ENCODE data around the gene BNC2. TPM values are rescaled to one million over a fixed set of nuclear protein-coding genes. Genes with fewer than 3 reads are reported as not detected.

The BNC2 gene
- total and polyA plus RNA-seq, 2 of the 4 experiments (the other 2 are of a cell fraction), result 15.5 to 45.2 TPM

DNA sequence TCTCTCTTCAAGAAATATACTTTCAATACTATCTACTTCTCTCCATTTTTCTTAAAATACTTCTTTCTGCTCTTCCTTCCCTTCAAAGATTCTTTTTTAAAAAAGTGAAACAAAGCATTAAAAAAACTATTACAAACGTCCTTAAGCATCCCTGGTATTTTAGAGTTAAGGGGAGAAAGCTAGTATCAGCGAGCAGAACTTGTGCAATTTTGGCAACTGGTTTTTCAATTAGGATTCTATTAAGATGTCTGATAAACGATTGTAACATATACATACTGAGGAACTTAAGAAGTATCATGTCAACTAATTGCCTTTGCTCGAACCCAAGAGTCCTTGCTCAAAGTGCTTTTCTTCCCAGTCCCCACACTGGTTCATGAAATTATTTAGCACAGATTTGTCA lies 459.2 kb downstream of the BNC2 start:
- no peak overlapping the region for H2AFZ ChIP-seq (replicated peaks; ENCODE audit: low read length, poor library complexity)
- H3K18ac ChIP-seq (ENCODE audit: low read depth, low read length), result peak overlapping the region; percentile 62; the same call in 1 of the 2 replicates
- no peaks in the 10 kb centered on the region; the same call in 1 of the 2 replicates for H3K27me3 ChIP-seq (ENCODE audit: control insufficient read depth, insufficient read depth, low read length)
- peak overlapping the region; percentile 18; the same call in 1 of the 3 replicates for H2BK15ac ChIP-seq (ENCODE audit: low read depth, low read length)
- TF ChIP-seq CHD1 (IDR thresholded peaks at IDR 0.05; ENCODE audit: low read depth, low read length) (no peak), POLR2A (IDR thresholded peaks at IDR 0.05; ENCODE audit: low read depth, low read length) (no peak), MXI1 (IDR thresholded peaks at IDR 0.05; ENCODE audit: borderline replicate concordance, low read depth, low read length) (no peak), NFE2L2 (IDR thresholded peaks at IDR 0.05; ENCODE audit: low read depth, low read length) (no peak), RAD21 (IDR thresholded peaks at IDR 0.05; ENCODE audit: low read length) (no peak), SMC3 (IDR thresholded peaks at IDR 0.05; ENCODE audit: low read depth, low read length) (no peak), MAFK (IDR thresholded peaks at IDR 0.05; ENCODE audit: low read depth, low read length) (no peak), CEBPB (IDR thresholded peaks at IDR 0.05; ENCODE audit: low read depth, low read length) (no peak), MAZ (IDR thresholded peaks at IDR 0.05; ENCODE audit: borderline replicate concordance, low read depth, low read length) (no peak), RFX5 (IDR thresholded peaks at IDR 0.05; ENCODE audit: low read depth, low read length) (no peak), BHLHE40 (IDR thresholded peaks at IDR 0.05; ENCODE audit: low read depth, low read length) (no peak), FOS (IDR thresholded peaks at IDR 0.05; ENCODE audit: low read depth, low read length) (no peak), RCOR1 (IDR thresholded peaks at IDR 0.05; ENCODE audit: insufficient replicate concordance, low read length) (no peak)
- TF ChIP-seq, protein P1, sequence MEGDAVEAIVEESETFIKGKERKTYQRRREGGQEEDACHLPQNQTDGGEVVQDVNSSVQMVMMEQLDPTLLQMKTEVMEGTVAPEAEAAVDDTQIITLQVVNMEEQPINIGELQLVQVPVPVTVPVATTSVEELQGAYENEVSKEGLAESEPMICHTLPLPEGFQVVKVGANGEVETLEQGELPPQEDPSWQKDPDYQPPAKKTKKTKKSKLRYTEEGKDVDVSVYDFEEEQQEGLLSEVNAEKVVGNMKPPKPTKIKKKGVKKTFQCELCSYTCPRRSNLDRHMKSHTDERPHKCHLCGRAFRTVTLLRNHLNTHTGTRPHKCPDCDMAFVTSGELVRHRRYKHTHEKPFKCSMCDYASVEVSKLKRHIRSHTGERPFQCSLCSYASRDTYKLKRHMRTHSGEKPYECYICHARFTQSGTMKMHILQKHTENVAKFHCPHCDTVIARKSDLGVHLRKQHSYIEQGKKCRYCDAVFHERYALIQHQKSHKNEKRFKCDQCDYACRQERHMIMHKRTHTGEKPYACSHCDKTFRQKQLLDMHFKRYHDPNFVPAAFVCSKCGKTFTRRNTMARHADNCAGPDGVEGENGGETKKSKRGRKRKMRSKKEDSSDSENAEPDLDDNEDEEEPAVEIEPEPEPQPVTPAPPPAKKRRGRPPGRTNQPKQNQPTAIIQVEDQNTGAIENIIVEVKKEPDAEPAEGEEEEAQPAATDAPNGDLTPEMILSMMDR (conservative IDR thresholded peaks at IDR 0.05; ENCODE audit: low read depth, low read length), result no peak
- TF ChIP-seq, protein P2, sequence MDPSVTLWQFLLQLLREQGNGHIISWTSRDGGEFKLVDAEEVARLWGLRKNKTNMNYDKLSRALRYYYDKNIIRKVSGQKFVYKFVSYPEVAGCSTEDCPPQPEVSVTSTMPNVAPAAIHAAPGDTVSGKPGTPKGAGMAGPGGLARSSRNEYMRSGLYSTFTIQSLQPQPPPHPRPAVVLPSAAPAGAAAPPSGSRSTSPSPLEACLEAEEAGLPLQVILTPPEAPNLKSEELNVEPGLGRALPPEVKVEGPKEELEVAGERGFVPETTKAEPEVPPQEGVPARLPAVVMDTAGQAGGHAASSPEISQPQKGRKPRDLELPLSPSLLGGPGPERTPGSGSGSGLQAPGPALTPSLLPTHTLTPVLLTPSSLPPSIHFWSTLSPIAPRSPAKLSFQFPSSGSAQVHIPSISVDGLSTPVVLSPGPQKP (IDR thresholded peaks at IDR 0.05; ENCODE audit: borderline replicate concordance, low read depth, low read length), result no peak
- TF ChIP-seq, protein P3, sequence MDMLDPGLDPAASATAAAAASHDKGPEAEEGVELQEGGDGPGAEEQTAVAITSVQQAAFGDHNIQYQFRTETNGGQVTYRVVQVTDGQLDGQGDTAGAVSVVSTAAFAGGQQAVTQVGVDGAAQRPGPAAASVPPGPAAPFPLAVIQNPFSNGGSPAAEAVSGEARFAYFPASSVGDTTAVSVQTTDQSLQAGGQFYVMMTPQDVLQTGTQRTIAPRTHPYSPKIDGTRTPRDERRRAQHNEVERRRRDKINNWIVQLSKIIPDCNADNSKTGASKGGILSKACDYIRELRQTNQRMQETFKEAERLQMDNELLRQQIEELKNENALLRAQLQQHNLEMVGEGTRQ (IDR thresholded peaks at IDR 0.05; ENCODE audit: low read depth, low read length), result no peak
- H3K79me1 ChIP-seq (ENCODE audit: low read depth in 1 of 2, low read length in 2 of 2), result peaks cover 0 to 6% of the 10 kb centered on the region in 2 experiments; a peak in 1 of 4 replicates
- H2BK120ac ChIP-seq (ENCODE audit: low read depth, low read length), result no peak overlapping the region
- H3K14ac ChIP-seq (replicated peaks; ENCODE audit: low read depth, low read length), result no peak overlapping the region
- H3K4me1 ChIP-seq (ENCODE audit: control insufficient read depth, insufficient read depth, low read length), result peaks cover 16% of the 10 kb centered on the region
- in situ Hi-C loops (cut with MboI; ENCODE audit: low sequenced_read_pairs) (no loop called here), intact Hi-C loops (cut with micrococcal nuclease) (loop anchor here (5.0 to 10.0 kb wide), 5 partner anchors 74 to 537 kb away; no protein-coding TSS in a partner anchor), dilution Hi-C loops (cut with HindIII; ENCODE audit: low sequenced_read_pairs, unreplicated experiment) (no loop called here)
- 0 out of 4 replicates have a peak overlapping the region, but pooled peaks have one; percentile 1 to 41 for H4K8ac ChIP-seq (ENCODE audit: low read depth in 2 of 2, low read length in 2 of 2)
- BruUV-seq (replicated peaks), result no TSS peak
- H2AK9ac ChIP-seq (replicated peaks; ENCODE audit: low read depth, low read length, poor library complexity), result no peak overlapping the region
- ChIA-PET CTCF (no interaction called here), POLR2A (ENCODE audit: unreplicated experiment) (no interaction called here)
- H3K23ac ChIP-seq (ENCODE audit: low read depth, low read length), result no peak overlapping the region
- H3K4ac ChIP-seq (ENCODE audit: low read depth, low read length), result no peak overlapping the region
- no peak overlapping the region for H4K91ac ChIP-seq (ENCODE audit: insufficient read depth, low read depth, low read length)
- H3K9me1 ChIP-seq (ENCODE audit: insufficient read depth, low read length), result peaks cover 8% of the 10 kb centered on the region; the same call in 1 of the 2 replicates
- no peak overlapping the region for H3K9ac ChIP-seq (ENCODE audit: low read depth, low read length)
- WGBS, 2 experiments (ENCODE audit: extremely low coverage in 2 of 2, insufficient read length in 1 of 2), result 86% methylated on average over 1 of the region's 4 CpGs; no CpG with 5 or more reads in 1 of the 2 experiments
- H2BK20ac ChIP-seq (ENCODE audit: low read depth, low read length), result no peak overlapping the region
- H3K4me2 ChIP-seq (ENCODE audit: low read depth, low read length), result no peak overlapping the region
- no peak overlapping the region for H4K5ac ChIP-seq (ENCODE audit: low read depth, low read length)
- H3K4me3 ChIP-seq (ENCODE audit: insufficient read depth, low read depth, low read length), result no peak overlapping the region
- H2AK5ac ChIP-seq (ENCODE audit: low read depth, low read length), result no peak overlapping the region
- no peak overlapping the region for H2BK5ac ChIP-seq (ENCODE audit: low read depth, low read length, poor library complexity, severe bottlenecking)
- H3K56ac ChIP-seq (ENCODE audit: extremely low read depth, insufficient read depth, low read length), result no peak overlapping the region
- no peak for ATAC-seq (ENCODE audit: low read depth)
- H4K20me1 ChIP-seq (ENCODE audit: insufficient read depth, low read length), result no peaks in the 10 kb centered on the region
- H3K27ac ChIP-seq (ENCODE audit: insufficient read depth, low read length), result no peak overlapping the region
- H3K9me3 ChIP-seq (ENCODE audit: control insufficient read depth, insufficient read depth, low read length), result no peaks in the 10 kb centered on the region
- no peak for DNase-seq
- H3K36me3 ChIP-seq (ENCODE audit: control insufficient read depth, insufficient read depth, low read length), result no peaks in the 10 kb centered on the region
